PFSK-1 (cell line): ENCODE measurements around the gene FTSJ1.

ENCODE experiments used
- FOXP2 ChIP-seq: optimal IDR thresholded peaks from 2 replicates; pipeline ENCODE3; 2011; ENCODE audit warnings: borderline replicate concordance, control low read depth, inconsistent platforms; ENCODE audit not compliant: insufficient read depth; ENCODE audit errors: extremely low read length, extremely low read depth
- TAF1 ChIP-seq: IDR thresholded peaks from 2 replicates; pipeline ENCODE4 v1.6.1; 2012; ENCODE audit warnings: low read length, control low read depth, borderline replicate concordance; ENCODE audit not compliant: insufficient read depth

GRCh38 chrX:48516987-48517386 is 41.0 kb downstream of the FTSJ1 start:
- TF ChIP-seq FOXP2 (no peak), TAF1 (no peak)
